NB4 (cell line): ENCODE data around the gene VAMP4.

Source experiments
- DNase-seq: peaks from one replicate; pipeline ENCODE4 v3.0.0; 2010; ENCODE audit warnings: low read depth
- H3K4me3 ChIP-seq: one replicate; pipeline ENCODE4 v1.5.1; 2011; ENCODE audit warnings: mild to moderate bottlenecking, low read depth, low read length, moderate library complexity
- CTCF ChIP-seq: IDR thresholded peaks from one replicate; pipeline ENCODE4 v1.5.1; 2012; ENCODE audit warnings: low read depth, low read length
- MYC ChIP-seq: IDR thresholded peaks from 2 replicates; pipeline ENCODE4 v1.6.1; 2011; ENCODE audit warnings: low read depth, low read length
- POLR2A ChIP-seq: IDR thresholded peaks from 2 replicates; pipeline ENCODE4 v1.6.1; 2011; ENCODE audit warnings: mild to moderate bottlenecking; ENCODE audit not compliant: insufficient read length; ENCODE audit errors: extremely low read depth
- TF ChIP-seq, protein P1 (sequence below): IDR thresholded peaks from 2 replicates; pipeline ENCODE4 v1.6.1; 2011; ENCODE audit warnings: low read depth, low read length

The VAMP4 gene

GRCh38 chr1:171769754-171770153, 27.9 kb upstream of the VAMP4 start:
- H3K4me3 ChIP-seq = no peak overlapping the region
- DNase-seq = no peak
- TF ChIP-seq MYC = no peak
- TF ChIP-seq CTCF = no peak
- TF ChIP-seq, protein P1, sequence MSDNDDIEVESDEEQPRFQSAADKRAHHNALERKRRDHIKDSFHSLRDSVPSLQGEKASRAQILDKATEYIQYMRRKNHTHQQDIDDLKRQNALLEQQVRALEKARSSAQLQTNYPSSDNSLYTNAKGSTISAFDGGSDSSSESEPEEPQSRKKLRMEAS = no peak
- no peak for TF ChIP-seq POLR2A

- no peak overlapping the region for H3K4me3 ChIP-seq
- no peak for TF ChIP-seq POLR2A
- TF ChIP-seq, protein P1 = no peak
- TF ChIP-seq CTCF = no peak
- no peak for TF ChIP-seq MYC
- no peak for DNase-seq
These were observed 27.3 kb upstream of the VAMP4 start for GRCh38 chr1:171769171-171769570.

DNA sequence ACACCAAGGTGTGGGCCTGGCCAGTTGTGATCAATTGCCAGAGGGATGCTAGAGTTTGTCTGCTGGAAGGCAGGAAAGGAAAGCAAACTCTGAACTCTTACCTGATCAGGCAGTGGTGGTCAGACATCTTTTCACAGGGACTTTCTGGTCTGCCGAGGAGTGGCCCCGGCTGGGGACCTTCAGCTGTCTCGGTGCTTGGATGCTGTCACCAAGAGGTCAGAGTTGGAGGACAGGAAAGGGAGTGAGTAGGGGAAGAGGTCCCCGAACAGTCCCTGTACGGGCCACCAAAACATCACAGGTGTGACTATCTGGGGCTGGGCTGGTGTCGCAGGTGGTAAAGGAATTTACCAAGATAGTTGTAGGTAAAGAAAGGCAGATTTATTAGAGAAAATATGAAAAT, 21.9 kb upstream of the VAMP4 start:
- DNase-seq = no peak
- no peak overlapping the region for H3K4me3 ChIP-seq
- TF ChIP-seq CTCF = no peak
- no peak for TF ChIP-seq POLR2A
- TF ChIP-seq MYC = no peak
- TF ChIP-seq, protein P1 = no peak

DNA sequence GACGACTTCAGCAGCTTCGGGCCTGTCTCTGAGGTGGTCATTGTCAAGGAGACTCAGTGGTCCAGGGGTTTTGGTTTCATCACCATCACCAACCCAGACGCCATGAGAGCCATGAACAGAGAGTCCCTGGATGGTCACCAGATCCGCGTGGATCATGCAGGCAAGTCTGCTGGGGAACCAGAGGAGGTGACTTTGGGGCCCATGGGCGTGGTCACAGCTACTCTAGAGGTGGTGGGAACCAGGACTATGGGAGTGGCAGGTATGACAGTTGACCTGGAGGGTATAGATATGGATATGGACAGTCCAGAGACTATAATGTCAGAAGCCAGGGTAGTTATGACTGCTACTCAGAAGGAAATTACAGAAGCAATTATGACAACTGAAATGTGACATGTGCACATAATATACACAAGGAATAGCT, 20.3 kb upstream of the VAMP4 start:
- TF ChIP-seq CTCF (no peak), POLR2A (no peak), MYC (no peak)
- TF ChIP-seq, protein P1 = no peak
- no peak for DNase-seq
- no peak overlapping the region for H3K4me3 ChIP-seq

GRCh38 chr1:171758011-171758410, 16.1 kb upstream of the VAMP4 start:
- H3K4me3 ChIP-seq = no peak overlapping the region
- DNase-seq = no peak

More at GRCh38 chr1:171758011-171758410, 16.1 kb upstream of the VAMP4 start:
- TF ChIP-seq, protein P1 = no peak
- no peak for TF ChIP-seq MYC
- TF ChIP-seq POLR2A = no peak
- TF ChIP-seq CTCF = no peak
